Mesenchymal stem cell (in vitro differentiated cells and primary cell): Measurements from ENCODE around the gene TRIM67.

ENCODE experiments used
- DNase-seq: peaks from one replicate; pipeline ENCODE4 v3.0.0-alpha.2; 2013
- H2AFZ ChIP-seq: one replicate; pipeline ENCODE4 v1.6.1; 2013; ENCODE audit warnings: low read depth, mild to moderate bottlenecking, control low read depth, inconsistent platforms, low read length, moderate library complexity
- H2AK5ac ChIP-seq: 2 replicates; pipeline ENCODE4 v1.6.1; 2013; ENCODE audit warnings: low read length, moderate library complexity, mild to moderate bottlenecking, inconsistent platforms; ENCODE audit not compliant: severe bottlenecking
- H2BK120ac ChIP-seq: one replicate; pipeline ENCODE4 v1.6.1; 2013; ENCODE audit warnings: low read depth, mild to moderate bottlenecking, inconsistent platforms, low read length, moderate library complexity
- H2BK12ac ChIP-seq, 2 experiments: one replicate each; pipeline ENCODE4 v1.6.1; 2013; ENCODE audit warnings: inconsistent platforms in 2 of 2, low read length in 2 of 2, mild to moderate bottlenecking in 2 of 2, moderate library complexity in 2 of 2, control low read depth in 1 of 2
- H2BK15ac ChIP-seq: one replicate; pipeline ENCODE4 v1.6.1; 2013; ENCODE audit warnings: mild to moderate bottlenecking, low read depth, inconsistent platforms; ENCODE audit not compliant: poor library complexity, severe bottlenecking
- H2BK5ac ChIP-seq: 2 replicates; pipeline ENCODE4 v1.6.1; 2013; ENCODE audit warnings: low read depth, mild to moderate bottlenecking, low read length, control low read depth, inconsistent platforms; ENCODE audit not compliant: poor library complexity, severe bottlenecking
- H3K14ac ChIP-seq, 2 experiments: one replicate each; pipeline ENCODE4 v1.6.1; 2013; ENCODE audit warnings: inconsistent platforms in 2 of 2, low read length in 2 of 2, control low read depth in 1 of 2, mild to moderate bottlenecking in 1 of 2, moderate library complexity in 1 of 2
- H3K18ac ChIP-seq, 2 experiments: one replicate each; pipeline ENCODE4 v1.6.1; 2013; ENCODE audit warnings: inconsistent platforms in 2 of 2, low read length in 2 of 2, control low read depth in 1 of 2, low read depth in 1 of 2, mild to moderate bottlenecking in 1 of 2
- H3K23ac ChIP-seq, 2 experiments: one replicate each; pipeline ENCODE4 v1.6.1; 2013; ENCODE audit warnings: inconsistent platforms in 2 of 2, low read length in 2 of 2, mild to moderate bottlenecking in 2 of 2, moderate library complexity in 2 of 2, control low read depth in 1 of 2
- H3K27ac ChIP-seq: 2 replicates; pipeline ENCODE4 v1.5.1; 2013; ENCODE audit warnings: mild to moderate bottlenecking, moderate library complexity, low read length, control low read depth, inconsistent platforms; ENCODE audit not compliant: poor library complexity, severe bottlenecking
- H3K27me3 ChIP-seq, 2 experiments: 2 replicates each; pipeline versions ENCODE4 v1.6.1 to v1.7.0; 2013; ENCODE audit warnings: low read length in 2 of 2, mild to moderate bottlenecking in 2 of 2, moderate library complexity in 2 of 2, control low read depth in 1 of 2, inconsistent platforms in 1 of 2; ENCODE audit not compliant: control insufficient read depth in 1 of 2, insufficient read depth in 1 of 2
- H3K36me3 ChIP-seq, 2 experiments: 2 replicates each; pipeline versions ENCODE4 v1.6.1 to v1.7.0; 2013; ENCODE audit warnings: low read length in 2 of 2, control low read depth in 1 of 2, inconsistent platforms in 1 of 2, low read depth in 1 of 2, mild to moderate bottlenecking in 1 of 2; ENCODE audit not compliant: insufficient read depth in 2 of 2, control insufficient read depth in 1 of 2
- H3K4ac ChIP-seq, 2 experiments: one replicate each; pipeline ENCODE4 v1.6.1; 2013; ENCODE audit warnings: inconsistent platforms in 2 of 2, low read length in 2 of 2, mild to moderate bottlenecking in 2 of 2, moderate library complexity in 2 of 2, control low read depth in 1 of 2, low read depth in 1 of 2
- H3K4me1 ChIP-seq: 2 replicates; pipeline ENCODE4 v1.6.1; 2013; ENCODE audit warnings: low read depth, low read length, control low read depth; ENCODE audit not compliant: control insufficient read depth, insufficient read depth
- H3K4me2 ChIP-seq: 2 replicates; pipeline ENCODE4 v1.6.1; 2013; ENCODE audit warnings: low read length, mild to moderate bottlenecking, inconsistent platforms; ENCODE audit not compliant: poor library complexity, severe bottlenecking
- H3K4me3 ChIP-seq, 2 experiments: 2 replicates each; pipeline versions ENCODE4 v1.5.1 to v1.7.0; 2013; ENCODE audit warnings: low read length in 2 of 2, mild to moderate bottlenecking in 2 of 2, control low read depth in 1 of 2, low read depth in 1 of 2; ENCODE audit not compliant: insufficient read depth in 1 of 2
- H3K79me1 ChIP-seq: replicated peaks from 2 replicates; pipeline ENCODE4 v1.6.1; 2013; ENCODE audit warnings: mild to moderate bottlenecking, control low read depth, low read length, inconsistent platforms; ENCODE audit not compliant: poor library complexity, severe bottlenecking
- H3K9ac ChIP-seq: 2 replicates; pipeline ENCODE4 v1.7.0; 2013; ENCODE audit warnings: mild to moderate bottlenecking, low read length, moderate library complexity
- H3K9me3 ChIP-seq: 2 replicates; pipeline ENCODE4 v1.7.0; 2013; ENCODE audit warnings: mild to moderate bottlenecking, low read length; ENCODE audit not compliant: control insufficient read depth
- H4K8ac ChIP-seq: one replicate; pipeline ENCODE4 v1.6.1; 2013; ENCODE audit warnings: inconsistent platforms, mild to moderate bottlenecking, low read length, moderate library complexity
- H4K91ac ChIP-seq: one replicate; pipeline ENCODE4 v1.6.1; 2013; ENCODE audit warnings: mild to moderate bottlenecking, low read length, inconsistent platforms
- WGBS: methylation state at CpG from one replicate; pipeline ENCODE4 v1.1.7; 2013; ENCODE audit warnings: mixed read lengths; 5-methylcytosine and 5-hydroxymethylcytosine counted together

The TRIM67 gene

DNA sequence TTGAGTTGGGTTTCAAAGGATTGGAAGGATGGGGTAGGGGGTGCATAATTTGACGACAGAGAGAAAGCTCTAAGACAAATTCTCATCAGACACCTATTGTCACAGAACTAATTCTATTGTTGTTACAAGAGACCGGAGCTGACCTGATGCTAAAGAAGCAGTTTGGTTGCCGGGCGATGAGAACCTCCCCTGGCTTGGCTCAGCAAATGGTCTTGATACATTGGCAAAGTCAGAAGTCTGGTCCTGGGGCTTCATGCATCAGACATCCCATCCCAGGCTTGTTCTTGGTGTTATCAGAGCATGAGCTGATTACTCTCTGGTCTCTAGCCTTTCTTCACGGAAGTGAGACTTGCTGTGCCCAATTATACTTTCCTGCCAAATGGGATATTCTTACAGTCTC is 15.4 kb downstream of the TRIM67 start:
- H3K4ac ChIP-seq: no peak overlapping the region
- 92% methylated on average over 4 of the region's 5 CpGs for WGBS

DNA sequence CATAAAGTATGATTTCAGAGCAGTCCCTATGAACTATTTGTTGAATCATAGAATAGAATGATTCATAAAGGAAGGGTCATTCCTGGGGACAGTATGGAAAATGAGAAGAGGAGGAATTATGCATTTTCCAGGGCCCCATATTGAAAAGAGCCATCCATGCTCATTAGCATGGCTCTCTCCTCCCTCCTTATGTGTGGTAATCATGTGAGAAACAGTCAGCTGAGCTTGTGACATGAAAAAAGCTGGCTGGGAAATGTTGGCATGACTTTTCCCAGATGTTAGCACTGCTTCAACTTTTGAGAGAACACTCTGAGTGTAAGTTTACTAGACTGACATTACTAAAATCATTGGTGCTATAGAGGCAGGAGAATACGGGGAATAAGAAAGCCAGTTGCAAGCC is 16.1 kb downstream of the TRIM67 start:
- H3K23ac ChIP-seq: no peak overlapping the region
- no peak overlapping the region for H3K27ac ChIP-seq
- H3K9me3 ChIP-seq: peaks cover 5% of the 10 kb centered on the region
- no peak overlapping the region for H2BK120ac ChIP-seq
- H4K8ac ChIP-seq: no peak overlapping the region
- no peak overlapping the region for H2BK15ac ChIP-seq
- WGBS: 71% methylated on average over 1 of the region's 1 CpG
- no peaks in the 10 kb centered on the region for H3K36me3 ChIP-seq
- H2AK5ac ChIP-seq: no peak overlapping the region
- DNase-seq: no peak
- no peaks in the 10 kb centered on the region for H3K79me1 ChIP-seq
- H2BK12ac ChIP-seq: no peak overlapping the region
- peaks cover 27 to 64% of the 10 kb centered on the region in 2 experiments for H3K27me3 ChIP-seq
- no peak overlapping the region for H3K14ac ChIP-seq
- H2BK5ac ChIP-seq: no peak overlapping the region
- no peak overlapping the region for H3K4me3 ChIP-seq
- H3K9ac ChIP-seq: no peak overlapping the region
- no peaks in the 10 kb centered on the region for H3K4me1 ChIP-seq
- no peak overlapping the region for H3K18ac ChIP-seq
- no peak overlapping the region for H4K91ac ChIP-seq
- H3K4ac ChIP-seq: no peak overlapping the region
- no peak overlapping the region for H3K4me2 ChIP-seq
- no peak overlapping the region for H2AFZ ChIP-seq

More for the DNA sequence above, 15.4 kb downstream of the TRIM67 start:
- no peak overlapping the region for H3K27ac ChIP-seq
- no peak overlapping the region for H2BK120ac ChIP-seq
- H3K4me1 ChIP-seq: no peaks in the 10 kb centered on the region
- no peak overlapping the region for H3K18ac ChIP-seq
- no peaks in the 10 kb centered on the region for H3K36me3 ChIP-seq
- no peak overlapping the region for H4K8ac ChIP-seq
- no peak overlapping the region for H3K4me2 ChIP-seq
- H3K14ac ChIP-seq: no peak overlapping the region
- no peaks in the 10 kb centered on the region for H3K79me1 ChIP-seq
- no peak overlapping the region for H2BK12ac ChIP-seq
- no peak overlapping the region for H3K23ac ChIP-seq
- no peak overlapping the region for H4K91ac ChIP-seq
- DNase-seq: no peak
- H2AFZ ChIP-seq: no peak overlapping the region
- H3K9me3 ChIP-seq: peaks cover 5% of the 10 kb centered on the region
- H3K9ac ChIP-seq: no peak overlapping the region
- peaks cover 22 to 57% of the 10 kb centered on the region in 2 experiments for H3K27me3 ChIP-seq
- no peak overlapping the region for H2BK5ac ChIP-seq
- H2AK5ac ChIP-seq: no peak overlapping the region
- no peak overlapping the region for H2BK15ac ChIP-seq
- H3K4me3 ChIP-seq: no peak overlapping the region

DNA sequence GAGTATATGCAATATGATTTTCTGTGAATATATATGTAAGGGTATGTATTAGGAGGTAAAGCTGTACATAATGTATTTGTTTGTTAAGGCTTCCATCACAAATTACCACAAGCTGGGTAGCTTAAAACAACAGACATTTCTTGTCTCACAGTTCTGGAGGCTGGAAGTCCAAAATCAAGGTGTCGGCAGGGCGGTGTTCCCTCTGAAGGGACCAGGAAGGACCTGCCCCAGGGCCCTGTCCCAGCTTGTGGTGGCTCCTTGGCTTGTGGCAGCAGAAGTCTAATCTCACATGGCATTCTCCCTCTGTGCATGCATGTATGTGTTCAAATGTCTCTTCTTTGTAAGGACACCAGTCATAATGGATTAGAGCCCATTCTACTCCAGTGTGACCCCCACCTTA is 17.1 kb downstream of the TRIM67 start:
- Histone ChIP-seq H2BK120ac (no peak overlapping the region), H2BK12ac (no peak overlapping the region), H3K4me3 (no peak overlapping the region), H3K23ac (no peak overlapping the region), H3K27me3 (peaks cover 37 to 63% of the 10 kb centered on the region in 2 experiments), H3K9ac (no peak overlapping the region), H2BK15ac (no peak overlapping the region), H3K4me2 (no peak overlapping the region), H3K27ac (no peak overlapping the region), H3K4me1 (no peaks in the 10 kb centered on the region), H4K91ac (no peak overlapping the region), H2BK5ac (no peak overlapping the region), H3K14ac (no peak overlapping the region), H3K4ac (no peak overlapping the region), H3K9me3 (peaks cover 5% of the 10 kb centered on the region), H3K36me3 (no peaks in the 10 kb centered on the region), H4K8ac (no peak overlapping the region), H2AK5ac (no peak overlapping the region), H2AFZ (no peak overlapping the region), H3K79me1 (no peaks in the 10 kb centered on the region), H3K18ac (no peak overlapping the region)
- no peak for DNase-seq
- WGBS: 88% methylated on average over 2 of the region's 2 CpGs

GRCh38 chr1:231180034-231180433 is 18.2 kb downstream of the TRIM67 start:
- Histone ChIP-seq H3K14ac (no peak overlapping the region), H2BK5ac (no peak overlapping the region), H3K9ac (no peak overlapping the region), H3K4me1 (no peaks in the 10 kb centered on the region), H2BK120ac (no peak overlapping the region), H4K8ac (no peak overlapping the region), H2AK5ac (no peak overlapping the region), H3K36me3 (no peaks in the 10 kb centered on the region), H4K91ac (no peak overlapping the region), H3K4me3 (no peak overlapping the region), H3K18ac (no peak overlapping the region), H2AFZ (no peak overlapping the region), H3K27me3 (peaks cover 38 to 63% of the 10 kb centered on the region in 2 experiments), H2BK15ac (no peak overlapping the region), H3K27ac (no peak overlapping the region), H2BK12ac (no peak overlapping the region), H3K9me3 (peaks cover 5% of the 10 kb centered on the region), H3K79me1 (no peaks in the 10 kb centered on the region), H3K4me2 (no peak overlapping the region), H3K4ac (no peak overlapping the region), H3K23ac (no peak overlapping the region)
- 100% methylated on average over 1 of the region's 1 CpG for WGBS
- DNase-seq: no peak
